Hematopoietic multipotent progenitor cell treated with erythropoietin and hydrocortisone succinate and interleukin-3 and kit ligand, for 8 days (in vitro differentiated cells): ENCODE results near the gene LRP1.

ENCODE experiments used
- DNase-seq: peaks from one replicate; pipeline ENCODE4 v3.0.0-alpha.2; 2015

LRP1 gene

DNA sequence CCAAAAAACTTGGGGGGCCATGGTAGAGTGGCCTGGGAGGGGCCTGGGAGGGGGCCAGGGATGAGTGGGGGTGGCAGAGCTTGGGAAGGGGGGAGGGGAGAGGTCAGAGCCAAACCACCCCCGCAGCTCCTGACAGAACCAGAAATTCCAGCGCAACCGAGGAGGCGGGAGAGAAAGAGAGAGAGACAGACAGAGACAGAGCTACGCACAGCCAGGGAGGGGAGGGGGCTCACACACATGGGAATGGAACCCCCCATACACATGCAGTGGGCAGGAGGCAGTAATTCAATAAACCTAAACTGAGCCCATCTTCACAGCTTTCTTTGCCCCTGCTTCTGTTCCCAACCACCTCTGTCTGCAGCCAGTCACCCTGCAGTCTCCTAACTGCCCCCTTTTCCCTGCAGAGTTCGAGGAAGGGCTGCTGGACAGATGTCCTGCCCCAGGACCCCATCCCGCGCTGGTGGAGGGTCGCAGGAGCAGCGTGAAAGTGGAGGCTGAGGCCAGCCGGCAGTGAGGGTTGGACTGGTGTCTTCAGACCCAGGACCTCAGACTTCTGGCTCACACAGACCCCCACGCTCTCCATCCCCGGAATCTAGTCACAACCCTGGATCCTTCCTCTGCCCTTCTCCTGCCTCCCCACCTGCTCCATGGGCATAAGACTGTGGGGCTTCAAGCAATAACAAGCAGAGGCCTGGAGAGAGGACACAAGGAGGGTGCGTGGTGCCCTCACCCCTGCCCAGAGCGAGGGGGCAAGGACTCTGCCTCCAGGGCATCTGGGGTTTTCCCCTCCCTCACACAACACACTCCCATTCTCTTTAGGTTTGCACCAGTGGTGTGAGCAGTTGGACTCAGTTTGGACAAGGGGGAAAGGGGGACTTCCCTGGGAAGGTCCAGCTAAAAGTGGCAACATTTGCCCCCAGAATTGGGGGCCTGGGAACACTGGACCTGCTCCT lies 33.8 kb upstream of the LRP1 start:
- DNase-seq, result no peak

GRCh38 chr12:57095440-57095839 lies 32.8 kb upstream of the LRP1 start:
- no peak for DNase-seq

DNA sequence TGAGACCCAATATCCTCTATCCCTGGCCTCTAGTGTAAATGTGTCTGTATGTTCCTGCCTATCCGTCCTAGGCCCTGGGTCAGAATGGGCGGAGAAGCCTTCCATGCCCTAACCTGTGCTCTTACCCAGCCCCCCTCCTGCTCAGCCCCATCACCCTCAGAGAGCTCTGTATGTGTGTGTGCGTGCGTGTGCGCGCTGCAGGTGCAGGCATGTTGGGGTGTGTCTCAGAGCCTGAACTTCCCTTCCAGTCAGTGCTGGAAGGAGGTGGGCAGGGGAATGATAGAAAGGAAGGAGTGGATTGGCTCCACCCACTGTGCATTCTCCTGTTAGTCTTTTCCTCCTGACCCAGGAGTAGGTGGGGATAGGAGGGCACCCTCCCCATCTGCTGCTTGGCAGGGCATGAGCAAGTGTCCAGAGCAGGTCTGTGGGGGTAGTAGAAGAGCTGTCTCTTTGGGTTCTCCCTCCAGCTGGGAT lies 32.1 kb upstream of the LRP1 start:
- DNase-seq, result no peak

- no peak for DNase-seq
Observed at GRCh38 chr12:57096748-57097553, 31.3 kb upstream of the LRP1 start.

- peak; percentile 77 for DNase-seq
Observed at GRCh38 chr12:57097554-57097835, 30.8 kb upstream of the LRP1 start.

- no peak for DNase-seq
Observed at GRCh38 chr12:57098546-57098945, 29.7 kb upstream of the LRP1 start.

GRCh38 chr12:57099047-57099714 lies 29.1 kb upstream of the LRP1 start:
- DNase-seq, result no peak

DNA sequence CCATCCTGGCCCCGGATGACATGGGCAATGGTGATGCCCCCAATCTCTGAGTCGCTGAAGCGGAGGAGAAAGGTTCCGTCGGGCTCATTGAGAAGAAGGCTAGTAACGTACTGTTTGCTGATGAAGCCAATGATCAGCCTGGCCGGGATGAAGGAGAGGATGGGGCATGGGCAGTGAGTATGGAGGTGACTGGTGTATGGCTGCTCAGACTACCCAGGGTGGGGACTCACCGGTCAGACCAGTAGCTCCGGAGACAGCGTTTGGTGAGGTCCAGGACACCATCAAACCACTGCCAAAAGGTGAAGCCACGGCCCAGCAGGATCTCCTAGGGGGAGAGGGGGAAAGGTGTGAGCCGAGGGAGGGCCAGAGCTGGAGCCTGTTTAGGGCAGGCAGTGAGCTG lies 28.5 kb upstream of the LRP1 start:
- no peak for DNase-seq

DNA sequence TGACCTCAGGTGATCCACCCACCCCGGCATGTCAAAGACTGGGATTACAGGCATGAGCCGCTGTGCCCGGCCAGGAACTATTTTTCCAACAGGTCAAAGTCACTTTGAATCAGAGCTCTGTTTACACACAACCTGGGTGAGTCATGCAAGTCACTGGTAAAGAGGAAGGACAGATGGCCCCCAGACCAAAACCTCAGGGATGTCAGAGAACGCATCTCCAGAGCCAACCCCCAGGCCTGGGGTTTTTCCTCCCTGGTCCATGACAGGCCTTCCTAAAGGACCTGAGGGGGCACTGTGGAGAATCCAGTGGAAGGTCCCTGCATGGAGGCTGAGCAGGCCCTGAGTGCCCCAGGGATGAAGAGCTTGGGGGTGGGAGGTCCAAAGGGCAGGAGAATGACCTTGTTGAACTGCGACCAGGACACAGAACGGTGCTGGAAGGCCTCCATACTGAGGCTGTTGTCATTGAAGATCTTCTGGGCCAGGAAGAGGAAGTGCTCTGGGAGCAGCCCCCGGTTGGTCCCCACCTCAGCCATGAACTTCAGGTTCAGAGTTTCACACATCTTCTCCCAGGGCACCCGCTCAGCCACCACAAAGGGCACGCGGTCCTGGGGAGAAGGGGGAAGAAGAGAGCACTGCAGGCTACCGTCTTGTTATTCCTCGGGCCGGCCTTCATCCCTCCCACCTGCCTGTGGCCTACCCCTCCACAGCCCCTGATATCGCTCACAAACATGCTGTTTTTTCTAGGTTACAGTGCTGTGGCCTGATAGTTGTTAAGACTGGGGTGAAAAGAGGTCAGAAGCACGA lies 26.2 kb upstream of the LRP1 start:
- DNase-seq, result peak; percentile 78

- no peak for DNase-seq
Observed at GRCh38 chr12:57103856-57104255, 24.4 kb upstream of the LRP1 start.

DNA sequence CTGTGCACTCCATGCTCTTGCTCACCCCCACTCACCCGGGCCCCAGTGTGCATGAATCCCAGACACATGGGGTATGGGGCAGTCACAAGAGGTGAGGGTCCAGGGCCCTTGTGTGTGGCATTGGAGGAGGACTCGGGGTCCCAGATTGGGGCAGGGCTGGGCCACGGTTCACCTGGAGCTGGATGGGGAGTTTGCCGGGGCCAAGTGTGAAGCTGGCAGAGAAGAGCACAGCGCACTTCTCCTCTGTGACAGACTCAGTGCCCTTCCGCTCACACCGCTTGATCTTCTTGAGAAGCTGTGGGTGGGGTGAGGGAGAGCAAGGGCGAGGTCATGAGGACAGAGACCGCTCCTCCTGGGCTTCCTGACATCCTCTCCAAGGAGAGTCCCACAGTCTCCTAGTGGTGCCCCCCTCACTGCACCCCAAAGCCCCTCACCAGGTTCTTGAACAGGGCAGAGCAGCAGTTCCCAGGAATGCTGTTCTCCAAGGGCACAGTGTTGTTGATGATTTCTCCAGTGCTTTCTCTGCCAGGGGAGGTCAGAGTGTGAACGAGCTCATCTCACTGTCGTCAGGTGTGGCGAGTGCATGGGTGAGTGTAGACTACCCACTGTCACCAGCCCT lies 23.9 kb upstream of the LRP1 start:
- DNase-seq, result no peak

- no peak for DNase-seq
Observed at GRCh38 chr12:57105011-57105753, 23.1 kb upstream of the LRP1 start.

- no peak for DNase-seq
Observed at GRCh38 chr12:57106021-57106708, 22.1 kb upstream of the LRP1 start.

- no peak for DNase-seq
Observed at GRCh38 chr12:57107456-57108155, 20.7 kb upstream of the LRP1 start.

GRCh38 chr12:57109207-57110103 lies 18.8 kb upstream of the LRP1 start:
- no peak for DNase-seq

DNA sequence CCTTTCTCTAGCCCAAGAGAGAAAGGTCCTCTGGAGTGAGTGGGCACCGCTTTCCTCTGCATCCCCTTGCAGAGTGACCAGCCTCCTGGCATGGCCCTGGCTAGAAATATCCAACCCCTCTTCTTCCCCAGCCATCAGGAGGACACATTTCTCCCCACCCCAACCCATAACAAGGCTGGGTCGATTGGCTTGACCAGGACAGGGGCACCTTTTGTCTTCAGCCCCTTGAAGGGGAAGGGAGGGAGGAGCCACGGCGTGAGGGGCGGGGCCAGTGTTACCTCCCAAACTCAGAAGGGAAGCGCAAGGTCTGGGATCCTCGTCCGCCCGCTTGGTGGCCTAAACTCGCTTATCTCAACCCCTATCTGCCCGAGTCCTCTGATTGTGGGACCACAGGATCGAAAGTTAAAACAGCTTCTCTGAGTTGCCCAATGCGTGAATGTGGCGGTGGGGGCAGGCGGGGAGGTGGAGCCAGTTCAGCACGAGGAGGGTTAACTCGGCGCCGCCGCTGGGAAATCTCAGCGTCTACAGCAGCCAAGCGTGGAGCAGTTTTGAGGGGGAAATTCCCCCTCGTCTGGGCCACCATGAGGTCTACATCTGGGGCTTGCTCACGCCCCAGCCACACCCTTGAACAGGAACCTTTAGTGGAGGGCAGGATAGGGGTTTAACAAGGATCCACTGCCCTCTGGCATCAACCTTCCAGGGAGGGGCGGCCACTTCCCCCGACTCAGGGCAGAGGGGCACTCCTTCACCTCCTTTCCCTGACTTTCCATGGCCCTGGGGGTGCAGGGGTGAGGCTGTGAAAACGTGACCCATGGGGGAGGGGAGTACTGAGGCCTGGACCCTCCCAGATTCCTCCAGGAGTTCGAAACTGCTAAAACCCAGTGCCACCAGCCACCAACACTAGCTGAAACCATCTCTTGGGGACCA lies 17.9 kb upstream of the LRP1 start:
- DNase-seq, result peak; percentile 90

DNA sequence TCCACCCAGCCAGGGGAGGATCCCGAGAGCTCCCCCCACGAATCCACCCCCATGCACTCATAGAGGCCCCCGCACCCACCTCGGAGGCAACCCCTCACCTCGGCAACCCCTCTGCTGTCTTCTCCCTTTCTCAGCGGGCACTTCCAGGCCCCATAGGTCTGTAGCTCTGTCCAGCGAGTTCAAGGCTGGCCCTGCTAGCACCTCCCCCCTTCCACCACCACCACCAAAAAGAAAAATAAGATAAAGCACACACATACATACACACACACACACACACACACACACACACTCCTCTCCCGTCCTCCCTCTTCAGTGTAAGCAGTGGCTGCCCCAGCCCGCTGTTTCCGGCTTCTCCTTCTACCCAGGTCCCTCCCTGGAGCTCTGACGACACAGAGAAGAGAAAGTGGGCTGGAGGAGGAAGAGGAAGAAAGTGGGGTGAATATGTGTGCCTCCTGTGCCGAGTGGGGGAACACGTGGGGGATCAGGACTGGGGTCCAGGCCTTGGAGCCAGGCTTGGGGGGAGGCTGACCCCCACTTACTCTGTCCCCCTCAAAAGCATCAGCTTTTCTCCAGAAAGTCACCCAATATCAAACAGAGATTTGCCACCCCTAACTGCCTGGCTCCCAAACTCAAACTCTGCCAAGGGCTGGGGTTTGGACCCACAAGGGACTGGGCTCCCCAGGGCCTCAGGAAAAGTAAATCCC lies 17.1 kb upstream of the LRP1 start, which contains the start of gene STAT6:
STAT6 (minus strand) TSS at position 332 of the 704 bp plus-strand sequence. CDS start 3,084 bp downstream, outside the sequence.
- peak; percentile 91 for DNase-seq
